LNCAP (cell line): Measurements from ENCODE around the gene PTPRR.

Experiments used
- TF ChIP-seq, protein P1 (sequence below): fragments of 450-650 bp; IDR thresholded peaks from 2 replicates; pipeline ENCODE4 v1.5.1; 2017; ENCODE audit warnings: mild to moderate bottlenecking

Gene PTPRR

DNA sequence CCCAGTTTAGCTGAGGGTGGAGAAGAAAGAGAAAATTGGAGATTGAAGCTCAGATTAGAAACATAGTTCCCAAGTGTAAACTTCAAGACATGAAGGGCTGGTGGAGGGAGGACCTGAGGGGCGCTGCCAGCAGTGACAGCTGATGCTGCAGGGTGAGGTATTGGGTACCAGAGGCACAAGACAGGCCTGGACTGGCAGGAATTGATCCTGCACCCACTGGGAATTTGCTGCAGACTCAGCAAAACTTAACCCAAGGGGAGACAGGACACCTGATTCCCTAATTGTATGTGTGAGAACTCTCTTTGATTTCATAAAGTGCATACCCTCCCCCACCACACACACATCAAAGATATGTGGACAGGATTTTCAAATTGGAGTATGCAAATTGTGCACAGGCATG is 11.6 kb downstream of the PTPRR start:
- TF ChIP-seq, protein P1, sequence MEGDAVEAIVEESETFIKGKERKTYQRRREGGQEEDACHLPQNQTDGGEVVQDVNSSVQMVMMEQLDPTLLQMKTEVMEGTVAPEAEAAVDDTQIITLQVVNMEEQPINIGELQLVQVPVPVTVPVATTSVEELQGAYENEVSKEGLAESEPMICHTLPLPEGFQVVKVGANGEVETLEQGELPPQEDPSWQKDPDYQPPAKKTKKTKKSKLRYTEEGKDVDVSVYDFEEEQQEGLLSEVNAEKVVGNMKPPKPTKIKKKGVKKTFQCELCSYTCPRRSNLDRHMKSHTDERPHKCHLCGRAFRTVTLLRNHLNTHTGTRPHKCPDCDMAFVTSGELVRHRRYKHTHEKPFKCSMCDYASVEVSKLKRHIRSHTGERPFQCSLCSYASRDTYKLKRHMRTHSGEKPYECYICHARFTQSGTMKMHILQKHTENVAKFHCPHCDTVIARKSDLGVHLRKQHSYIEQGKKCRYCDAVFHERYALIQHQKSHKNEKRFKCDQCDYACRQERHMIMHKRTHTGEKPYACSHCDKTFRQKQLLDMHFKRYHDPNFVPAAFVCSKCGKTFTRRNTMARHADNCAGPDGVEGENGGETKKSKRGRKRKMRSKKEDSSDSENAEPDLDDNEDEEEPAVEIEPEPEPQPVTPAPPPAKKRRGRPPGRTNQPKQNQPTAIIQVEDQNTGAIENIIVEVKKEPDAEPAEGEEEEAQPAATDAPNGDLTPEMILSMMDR = no peak

DNA sequence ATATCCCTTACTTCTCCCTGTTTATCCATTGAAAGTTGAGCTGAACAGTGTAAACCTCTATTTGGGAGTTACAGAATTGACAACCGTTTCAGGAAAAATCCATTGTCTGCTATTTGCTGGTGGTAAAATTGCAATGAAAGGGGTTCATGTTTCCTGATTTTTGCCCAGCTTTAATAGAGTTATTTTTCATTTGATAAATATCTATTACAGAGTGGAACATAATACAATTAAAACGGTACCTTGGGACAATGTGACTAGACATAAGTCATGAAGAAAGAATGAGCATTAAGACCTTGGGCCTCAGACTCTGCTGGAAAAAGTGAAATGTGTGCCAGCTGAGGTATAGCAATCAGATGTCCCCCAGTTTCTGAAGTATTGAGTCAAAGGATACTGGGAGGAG is 13.1 kb downstream of the PTPRR start:
- TF ChIP-seq, protein P1 = no peak

DNA sequence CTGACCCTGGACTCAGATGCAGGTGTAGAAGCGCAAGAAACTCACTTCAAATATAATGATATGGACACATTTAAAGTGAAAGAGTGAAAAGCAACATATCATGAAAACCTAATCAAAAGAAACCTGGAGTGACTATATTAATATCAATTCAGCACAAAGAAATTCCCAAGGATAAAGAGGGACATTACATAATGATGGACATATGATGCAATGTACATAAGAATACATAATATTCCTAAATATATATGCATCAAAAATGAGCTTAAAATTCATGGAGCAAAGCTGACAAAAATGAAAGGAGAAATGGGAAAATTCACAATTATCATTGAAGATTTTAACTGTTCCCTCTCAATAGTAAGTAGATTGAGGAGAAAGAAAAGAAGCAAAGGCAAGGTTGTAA is 24.6 kb downstream of the PTPRR start:
- TF ChIP-seq, protein P1 = no peak

DNA sequence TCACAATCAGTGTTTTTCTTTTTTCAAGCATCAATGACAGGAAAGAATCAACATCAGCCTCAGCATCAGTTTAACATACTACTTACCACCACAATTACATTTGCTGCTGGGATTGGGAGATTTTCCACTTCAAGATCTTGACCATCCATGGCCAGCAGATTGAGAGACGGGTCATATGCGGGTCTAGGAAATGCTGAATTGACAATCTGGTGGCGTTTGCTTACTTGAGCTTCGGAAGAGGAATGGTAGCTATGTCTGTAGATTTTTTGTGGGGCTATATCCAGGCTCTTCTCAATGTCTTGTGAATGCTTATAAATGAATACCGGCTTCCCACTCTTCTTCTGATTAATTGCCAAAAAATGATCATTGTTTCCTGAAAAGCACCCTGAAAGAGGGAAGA is 27.9 kb downstream of the PTPRR start:
- TF ChIP-seq, protein P1 = no peak

DNA sequence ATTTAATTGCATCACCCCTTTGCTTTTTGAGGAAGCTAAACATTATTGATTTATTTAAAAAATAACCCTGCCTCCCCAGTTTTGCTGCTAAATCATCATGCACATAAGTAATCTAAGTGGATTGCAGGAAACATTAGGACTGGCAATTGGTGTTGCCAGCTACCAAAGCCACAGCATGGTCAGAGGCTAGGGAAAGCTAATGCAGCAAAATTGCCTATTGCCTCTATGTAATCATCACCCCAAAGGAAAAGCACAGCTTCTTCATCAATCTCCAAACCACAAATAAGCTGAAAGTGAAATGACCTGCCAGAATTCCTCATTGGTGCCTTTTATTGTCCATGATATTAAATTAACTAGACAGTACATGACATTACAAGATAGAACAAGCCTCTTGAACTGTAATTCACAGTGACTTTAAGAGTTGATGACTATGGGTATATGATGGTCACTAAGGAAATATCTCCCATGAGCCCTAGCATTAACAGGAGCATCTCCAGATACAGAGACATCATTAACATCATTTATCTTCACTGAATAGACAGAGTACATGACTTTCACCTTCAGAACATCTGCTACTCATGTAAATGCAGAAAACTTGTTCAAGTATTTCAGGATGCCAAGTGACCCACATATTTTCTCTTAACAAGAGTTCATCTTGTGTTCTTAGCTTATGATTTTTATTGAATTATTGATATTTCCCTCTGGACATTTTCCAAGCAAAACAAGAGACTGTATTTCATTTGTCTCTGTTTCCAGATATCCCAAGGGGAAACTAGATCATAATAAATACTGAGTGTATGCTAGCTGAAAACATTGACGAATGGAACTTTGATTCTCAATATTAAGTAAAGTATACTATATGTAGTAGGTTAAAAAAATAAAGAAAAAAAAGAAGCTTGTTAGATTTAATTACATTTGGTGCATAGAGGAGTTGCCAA is 29.4 kb downstream of the PTPRR start:
- TF ChIP-seq, protein P1 = no peak

DNA sequence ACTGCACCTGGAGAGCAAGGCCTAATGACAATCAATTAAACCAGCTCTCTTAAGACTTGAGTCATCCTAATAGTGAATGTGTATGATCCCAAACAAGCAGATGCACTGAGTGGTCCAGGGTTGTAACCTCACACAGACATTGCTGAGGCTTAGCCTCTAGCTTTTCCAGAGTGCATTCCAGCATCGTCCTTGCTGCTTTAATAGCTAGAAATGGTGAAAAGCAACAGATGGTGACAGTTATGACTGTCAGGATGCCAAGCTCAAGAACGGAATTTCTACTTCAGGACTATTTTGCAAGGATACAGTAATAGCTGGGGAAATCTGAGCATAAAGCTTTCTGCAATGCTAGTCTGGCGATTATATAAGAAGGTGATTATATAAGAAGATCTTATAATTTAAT is 34.6 kb downstream of the PTPRR start:
- TF ChIP-seq, protein P1 = no peak

DNA sequence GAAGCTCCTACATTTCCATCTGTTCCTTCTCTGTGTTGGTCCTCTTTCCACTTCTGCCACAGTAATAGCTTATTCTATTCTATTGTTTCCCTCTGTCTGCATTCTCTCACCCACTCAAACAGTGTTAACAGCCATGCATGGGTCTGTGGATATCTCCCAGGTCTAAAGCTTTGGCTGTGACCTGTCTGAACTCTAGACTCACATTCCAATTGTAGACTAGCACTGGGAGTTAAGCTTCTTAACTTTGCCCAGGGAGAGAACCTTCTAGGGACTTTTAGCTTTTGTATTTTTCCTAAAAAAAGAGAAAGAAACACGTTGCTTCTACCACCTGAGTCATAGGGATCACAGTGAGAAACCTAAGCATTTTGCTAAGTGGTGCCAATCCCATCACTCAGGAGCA is 36.7 kb downstream of the PTPRR start:
- TF ChIP-seq, protein P1 = no peak
